ENCODE measurements around the gene PIK3CB. TPM values are rescaled to one million over a fixed set of nuclear protein-coding genes. Genes with fewer than 3 reads are reported as not detected.

Gene PIK3CB
- total RNA-seq, 1 experiment from 2014 or later = 29.7 TPM

GRCh38 chr3:138657508-138657907 is 177.2 kb downstream of the PIK3CB start:
- BruUV-seq (replicated peaks) = no TSS peak
- CTCF ChIA-PET = no interaction called here
- H3K27ac Mint-ChIP-seq (ENCODE audit: unreplicated experiment) = no peak overlapping the region
- POLR2A ChIA-PET = no interaction called here
- H3K9me3 Mint-ChIP-seq (ENCODE audit: unreplicated experiment) = no peaks in the 10 kb centered on the region
- H3K27me3 Mint-ChIP-seq (ENCODE audit: insufficient read depth, unreplicated experiment) = no peaks in the 10 kb centered on the region
- H3K4me3 Mint-ChIP-seq (ENCODE audit: unreplicated experiment) = no peak overlapping the region
- no peak for DNase-seq
- no peaks in the 10 kb centered on the region for H3K36me3 ChIP-seq (ENCODE audit: control insufficient read depth, insufficient read depth, low read length)
- no peaks in the 10 kb centered on the region for H3K4me1 ChIP-seq
- no peaks in the 10 kb centered on the region for H3K4me1 Mint-ChIP-seq (ENCODE audit: low read depth, unreplicated experiment)
- peaks cover 25% of the 10 kb centered on the region for H3K36me3 Mint-ChIP-seq (ENCODE audit: insufficient read depth, unreplicated experiment)
- intact Hi-C loops (cut with micrococcal nuclease; ENCODE audit: unreplicated experiment) = no loop called here
- H3K9me3 ChIP-seq = no peaks in the 10 kb centered on the region
- no peaks in the 10 kb centered on the region for H3K27me3 ChIP-seq (replicated peaks; ENCODE audit: control insufficient read depth, insufficient read depth, low read length)
- no peak overlapping the region for H3K4me3 ChIP-seq (ENCODE audit: low read depth, low read length)
- TF ChIP-seq CTCF (IDR thresholded peaks at IDR 0.05; ENCODE audit: insufficient read depth in 1 of 2, low read depth in 1 of 2, low read length in 1 of 2, severe bottlenecking in 1 of 2, unreplicated experiment in 1 of 2) = no peak

GRCh38 chr3:138653567-138653966 is 181.2 kb downstream of the PIK3CB start:
- CTCF ChIA-PET = no interaction called here
- intact Hi-C loops (cut with micrococcal nuclease; ENCODE audit: unreplicated experiment) = no loop called here
- Mint-ChIP-seq H3K4me3 (ENCODE audit: unreplicated experiment) (no peak overlapping the region), H3K27me3 (ENCODE audit: insufficient read depth, unreplicated experiment) (no peaks in the 10 kb centered on the region), H3K36me3 (ENCODE audit: insufficient read depth, unreplicated experiment) (peaks cover 52% of the 10 kb centered on the region), H3K27ac (ENCODE audit: unreplicated experiment) (no peak overlapping the region), H3K4me1 (ENCODE audit: low read depth, unreplicated experiment) (no peaks in the 10 kb centered on the region), H3K9me3 (ENCODE audit: unreplicated experiment) (no peaks in the 10 kb centered on the region)
- no peak for DNase-seq
- Histone ChIP-seq H3K9me3 (no peaks in the 10 kb centered on the region), H3K4me1 (no peaks in the 10 kb centered on the region), H3K36me3 (ENCODE audit: control insufficient read depth, insufficient read depth, low read length) (peaks cover 8% of the 10 kb centered on the region), H3K27me3 (replicated peaks; ENCODE audit: control insufficient read depth, insufficient read depth, low read length) (no peaks in the 10 kb centered on the region), H3K4me3 (ENCODE audit: low read depth, low read length) (no peak overlapping the region)
- BruUV-seq (replicated peaks) = no TSS peak
- POLR2A ChIA-PET = no interaction called here
- TF ChIP-seq CTCF (IDR thresholded peaks at IDR 0.05; ENCODE audit: insufficient read depth in 1 of 2, low read depth in 1 of 2, low read length in 1 of 2, severe bottlenecking in 1 of 2, unreplicated experiment in 1 of 2) = no peak

GRCh38 chr3:138649134-138649533 is 185.6 kb downstream of the PIK3CB start:
- H3K27me3 Mint-ChIP-seq (ENCODE audit: insufficient read depth, unreplicated experiment) = no peaks in the 10 kb centered on the region
- no peaks in the 10 kb centered on the region for H3K4me1 Mint-ChIP-seq (ENCODE audit: low read depth, unreplicated experiment)
- no peak overlapping the region for H3K27ac Mint-ChIP-seq (ENCODE audit: unreplicated experiment)
- H3K9me3 ChIP-seq = 0 out of 2 replicates have a peak, but pooled peaks cover 3% of the 10 kb centered on the region
- no peaks in the 10 kb centered on the region for H3K4me1 ChIP-seq
- no peak overlapping the region for H3K4me3 Mint-ChIP-seq (ENCODE audit: unreplicated experiment)
- TF ChIP-seq CTCF (IDR thresholded peaks at IDR 0.05; ENCODE audit: insufficient read depth in 1 of 2, low read depth in 1 of 2, low read length in 1 of 2, severe bottlenecking in 1 of 2, unreplicated experiment in 1 of 2) = no peak
- no peak overlapping the region for H3K4me3 ChIP-seq (ENCODE audit: low read depth, low read length)
- peaks cover 8% of the 10 kb centered on the region for H3K36me3 ChIP-seq (ENCODE audit: control insufficient read depth, insufficient read depth, low read length)
- H3K9me3 Mint-ChIP-seq (ENCODE audit: unreplicated experiment) = peaks cover 19% of the 10 kb centered on the region
- intact Hi-C loops (cut with micrococcal nuclease; ENCODE audit: unreplicated experiment) = no loop called here
- POLR2A ChIA-PET = no interaction called here
- CTCF ChIA-PET = no interaction called here
- no peak for DNase-seq
- BruUV-seq (replicated peaks) = no TSS peak
- H3K27me3 ChIP-seq (replicated peaks; ENCODE audit: control insufficient read depth, insufficient read depth, low read length) = no peaks in the 10 kb centered on the region
- H3K36me3 Mint-ChIP-seq (ENCODE audit: insufficient read depth, unreplicated experiment) = peaks cover 50% of the 10 kb centered on the region
